HepG2 (cell line): ENCODE measurements around the gene MMP28. TPM values are rescaled to one million over a fixed set of nuclear protein-coding genes. Genes with fewer than 3 reads are reported as not detected.

Source experiments
- ATAC-seq: fragments of 200-7000 bp; cut with Tn5 transposase; 3 replicates; pipeline ENCODE4 v1.9.1; 2020; ENCODE audit warnings: mild to moderate bottlenecking, moderate library complexity
- BruUV-seq: library from RNA; stranded (reverse); fragments of 400-500 nt; replicated peaks from 2 replicates; lab custom pipeline; 2021; lab: Mats Ljungman, UMichigan
- CTCF ChIA-PET: fragments of 300-600 bp; formaldehyde crosslinking; extraction: SDS; loops from one replicate; lab custom pipeline; 2021; ENCODE audit warnings: low total read pairs, inconsistent platforms, low intra/inter-chr PET ratio; lab: Yijun Ruan, JAX
- POLR2A ChIA-PET: fragments of 350-600 bp; sonication (Branson Sonifier 250); formaldehyde crosslinking; loops from one replicate; lab custom pipeline; 2020; ENCODE audit warnings: antibody characterized with exemption, inconsistent platforms; lab: Yijun Ruan, JAX
- DNase-seq: peaks from one replicate; pipeline ENCODE4 v3.0.0-alpha.2; 2015; ENCODE audit warnings: low spot score
- FAIRE-seq: peaks from 3 replicates; lab custom pipeline; 2011; peaks lifted over from hg19 to GRCh38; lab: Jason Lieb, UNC
- H2AFZ ChIP-seq: one replicate; pipeline ENCODE4 v1.6.1; 2011; ENCODE audit warnings: low read length, inconsistent platforms
- H3K27ac ChIP-seq: fragments of 300-600 bp; 3 replicates; pipeline ENCODE4 v1.8.0; 2011; ENCODE audit warnings: mixed run types, mild to moderate bottlenecking, mixed read lengths, low read length, inconsistent platforms; ENCODE audit not compliant: insufficient read depth; ENCODE audit errors: extremely low read length
- H3K27me3 ChIP-seq, 2 experiments: fragments of 200-600 bp in 1 of 2; 2 replicates in 1 of 2; 3 replicates in 1 of 2; pipeline versions ENCODE4 v1.6.0 to v1.8.0; 2011; ENCODE audit warnings: low read length in 2 of 2, mild to moderate bottlenecking in 2 of 2, moderate library complexity in 2 of 2, inconsistent platforms in 1 of 2; ENCODE audit not compliant: insufficient read depth in 2 of 2, control insufficient read depth in 1 of 2
- H3K36me3 ChIP-seq, 2 experiments: fragments of 200-600 bp in 1 of 2; replicated peaks in 1 of 2; 2 replicates in 1 of 2; 3 replicates in 1 of 2; pipeline versions ENCODE4 v1.5.1 to v1.8.0; 2011; ENCODE audit warnings: low read length in 2 of 2, inconsistent platforms in 1 of 2; ENCODE audit not compliant: insufficient read depth in 2 of 2, control insufficient read depth in 1 of 2
- H3K4me1 ChIP-seq: 2 replicates; pipeline ENCODE4 v1.5.1; 2012; ENCODE audit warnings: low read length, inconsistent platforms; ENCODE audit not compliant: insufficient read depth
- H3K4me2 ChIP-seq: 2 replicates; pipeline ENCODE4 v1.6.0; 2011; ENCODE audit warnings: low read depth, low read length, inconsistent platforms
- H3K4me3 ChIP-seq, 3 experiments: fragments of 200-600 bp in 1 of 3; sonication (generic), shearing (Covaris generic) in 1 of 3; replicated peaks in 1 of 3; 2 replicates each; pipeline ENCODE4 v1.5.1; 2011 to 2016; ENCODE audit warnings: low read length in 3 of 3, inconsistent platforms in 2 of 3, low read depth in 2 of 3, mild to moderate bottlenecking in 2 of 3, control low read depth in 1 of 3, mixed read lengths in 1 of 3; ENCODE audit not compliant: insufficient read depth in 1 of 3
- H3K79me2 ChIP-seq: one replicate; pipeline ENCODE4 v1.6.1; 2011; ENCODE audit warnings: low read length, inconsistent platforms; ENCODE audit not compliant: insufficient read depth
- H3K9ac ChIP-seq: 2 replicates; pipeline ENCODE4 v1.6.0; 2011; ENCODE audit warnings: mild to moderate bottlenecking, low read depth, low read length, inconsistent platforms; ENCODE audit not compliant: insufficient read depth
- H3K9me3 ChIP-seq: 2 replicates; pipeline ENCODE4 v1.5.1; 2012; ENCODE audit warnings: mild to moderate bottlenecking, low read length
- H4K20me1 ChIP-seq: 2 replicates; pipeline ENCODE4 v1.6.0; 2011; ENCODE audit warnings: inconsistent platforms, mild to moderate bottlenecking, low read length, moderate library complexity; ENCODE audit not compliant: insufficient read depth
- CEBPB ChIP-seq: IDR thresholded peaks from 2 replicates; pipeline ENCODE4 v1.6.1; 2011; ENCODE audit warnings: low read depth, low read length, improper control_type of control experiment, borderline replicate concordance
- MEIS1 ChIP-seq: sonication (generic); formaldehyde crosslinking; IDR thresholded peaks from 2 replicates; pipeline ENCODE4 v1.9.0; 2021; ENCODE audit warnings: mild to moderate bottlenecking, missing genetic modification reagents, moderate library complexity, borderline replicate concordance
- NR2F1 ChIP-seq, 2 experiments: fragments of 450-650 bp in 1 of 2; formaldehyde crosslinking in 1 of 2; IDR thresholded peaks; 2 replicates each; pipeline versions ENCODE4 v1.5.0 to v1.6.1; 2016 to 2020; ENCODE audit warnings: mild to moderate bottlenecking in 1 of 2, missing compliant biosample characterization in 1 of 2, missing genetic modification reagents in 1 of 2, moderate library complexity in 1 of 2
- RORA ChIP-seq: sonication (generic); formaldehyde crosslinking; IDR thresholded peaks from 2 replicates; pipeline ENCODE4 v1.5.0; 2020; ENCODE audit warnings: mild to moderate bottlenecking, missing genetic modification reagents, moderate library complexity
- ZNF329 ChIP-seq: sonication (generic); formaldehyde crosslinking; IDR thresholded peaks from 2 replicates; pipeline ENCODE4 v1.9.0; 2021; ENCODE audit warnings: low read depth, mild to moderate bottlenecking, missing genetic modification reagents
- ZNF629 ChIP-seq: sonication (generic); formaldehyde crosslinking; conservative IDR thresholded peaks from 2 replicates; pipeline ENCODE4 v1.5.0; 2020; ENCODE audit warnings: missing genetic modification reagents
- WGBS: methylation state at CpG from one replicate; pipeline ENCODE4 v1.1.6; 2017; ENCODE audit warnings: low lambda C conversion rate; 5-methylcytosine and 5-hydroxymethylcytosine counted together
- in situ Hi-C: cut with HindIII; loops from 2 replicates; pipeline ENCODE4 v1.10.0; 2017; ENCODE audit warnings: low pct_unique_long_range_greater_than_20kb; ENCODE audit not compliant: extremely low pct_ligation_motif_present
- intact Hi-C: fragments of 100-400 bp; cut with micrococcal nuclease; formaldehyde crosslinking; loops from one replicate; pipeline ENCODE4 v1.10.0; 2022; ENCODE audit not compliant: unreplicated experiment
- polyA plus RNA-seq, 8 experiments: library from polyadenylated mRNA; depleted of rRNA in 3 of 8; stranded (reverse) in 7 of 8; unstranded in 1 of 8; fragments of >200 nt; fragmentation: Illumina TruSeq in 4 of 8; extraction: Trizol in 4 of 8; gene quantifications; 2 replicates each; pipeline versions ENCODE4 v1.2.1 to v1.2.3, GENCODE V29; 2011 to 2016; ENCODE audit warnings: low read depth in 4 of 8, missing spikeins in 1 of 8, mixed read lengths in 1 of 8; ENCODE audit not compliant: insufficient read depth in 1 of 8
- total RNA-seq, 5 experiments: library from RNA; depleted of rRNA; stranded (reverse); fragments of >200 nt; fragmentation: Illumina TruSeq; extraction: Trizol; gene quantifications; 2 replicates each; pipeline ENCODE4 v1.2.3, GENCODE V29; 2016; ENCODE audit warnings: low read depth in 1 of 5
- TF ChIP-seq, protein P1 (sequence below): sonication (generic); formaldehyde crosslinking; IDR thresholded peaks from 2 replicates; pipeline ENCODE4 v1.9.0; 2021; ENCODE audit warnings: missing genetic modification reagents, borderline replicate concordance

MMP28 gene
- total and polyA plus RNA-seq, 2 of the 13 experiments (the other 11 are each of a cell fraction or from before 2014, with no cell fraction given): not detected

DNA sequence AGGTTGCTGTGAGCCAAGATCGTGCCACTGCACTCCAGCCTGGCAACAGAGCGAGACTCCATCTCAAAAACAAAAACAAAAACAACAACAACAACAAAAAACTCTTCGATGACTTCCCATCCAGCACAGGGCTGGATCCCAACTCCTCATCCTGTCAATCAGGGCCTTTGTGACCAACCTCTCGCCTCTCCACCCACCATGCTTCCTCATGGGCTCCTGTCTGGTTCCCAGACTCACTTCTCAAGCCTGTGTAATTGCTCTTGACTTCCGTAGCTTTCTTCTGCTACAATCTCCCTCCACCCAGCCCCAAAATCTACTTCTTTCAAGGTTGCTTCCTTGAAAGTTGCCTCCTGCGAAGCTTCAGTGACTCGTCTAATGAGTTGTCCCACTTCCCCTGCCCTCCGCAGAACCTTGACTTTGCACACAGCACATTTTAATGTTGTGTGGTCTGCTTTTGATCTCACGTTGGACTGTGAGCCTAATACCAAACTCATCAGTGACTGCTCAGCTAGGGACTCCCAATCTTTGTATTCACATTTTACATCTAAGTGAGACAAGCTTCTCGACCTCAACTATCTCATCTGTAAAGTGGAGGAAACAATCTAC is 64.9 kb downstream of the MMP28 start:
- Histone ChIP-seq H3K9ac (no peak overlapping the region), H3K4me1 (peaks cover 40% of the 10 kb centered on the region), H3K4me2 (peak overlapping the region; percentile 96; the same call in 1 of the 2 replicates), H3K79me2 (peaks cover 2% of the 10 kb centered on the region), H3K27ac (no peak overlapping the region), H3K27me3 (no peaks in the 10 kb centered on the region), H3K4me3 (no peak overlapping the region), H3K9me3 (no peaks in the 10 kb centered on the region), H2AFZ (no peak overlapping the region), H4K20me1 (no peaks in the 10 kb centered on the region), H3K36me3 (peaks cover under 1 to 4% of the 10 kb centered on the region in 2 experiments; a peak in 1 of 5 replicates)
- no peak for DNase-seq
- no TSS peak for BruUV-seq
- no peak for ATAC-seq
- TF ChIP-seq MEIS1: no peak
- TF ChIP-seq RORA (CRISPR knock-in tag): no peak
- no peak for TF ChIP-seq ZNF329 (CRISPR knock-in tag)
- no peak for TF ChIP-seq NR2F1 (CRISPR knock-in tag; IDR thresholded peaks at IDR 0.05)
- TF ChIP-seq ZNF629 (CRISPR knock-in tag): peak; percentile 53; the same call in 1 of the 2 replicates
- POLR2A ChIA-PET: interaction anchor here (1.4 to 1.8 kb wide), 4 partner anchors 17 to 152 kb away, joined by 3 to 7 read pairs (median 4); partner anchors contain the start of gene PEX12
- FAIRE-seq: no peak
- in situ Hi-C loops: loop anchor here (25.0 kb wide), 1 partner anchor 418 kb away; no protein-coding TSS in a partner anchor
- CTCF ChIA-PET: no interaction called here
- intact Hi-C loops: no loop called here
- 64% methylated on average over 10 of the region's 10 CpGs for WGBS

DNA sequence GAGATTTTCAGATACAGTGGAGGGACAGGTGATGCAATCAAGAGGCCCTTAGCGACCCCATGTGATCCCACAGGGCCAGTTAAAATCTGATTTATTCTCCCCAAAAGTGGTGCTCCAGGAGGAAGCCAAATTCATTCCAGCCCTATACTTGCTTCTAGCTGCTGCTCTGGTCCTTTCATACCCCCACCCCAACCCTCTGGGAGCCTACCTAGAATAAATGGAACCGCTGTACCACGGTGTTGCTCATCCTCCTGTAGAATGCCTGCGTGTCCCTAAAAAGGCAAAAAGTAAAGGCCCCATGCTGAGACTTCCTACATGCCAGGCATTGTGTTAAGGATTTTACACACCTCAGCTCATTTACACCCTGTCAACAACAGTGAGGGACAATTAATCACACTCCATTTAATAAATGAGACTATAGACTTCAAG is 66.0 kb downstream of the MMP28 start:
- ATAC-seq: no peak
- no peak for FAIRE-seq
- Histone ChIP-seq H3K4me2 (no peak overlapping the region), H3K4me3 (no peak overlapping the region), H3K27me3 (no peaks in the 10 kb centered on the region), H4K20me1 (no peaks in the 10 kb centered on the region), H3K79me2 (peaks cover 2% of the 10 kb centered on the region)
- no TSS peak for BruUV-seq
- no peak for DNase-seq
- in situ Hi-C loops: loop anchor here (25.0 kb wide), 1 partner anchor 417 kb away; no protein-coding TSS in a partner anchor
- intact Hi-C loops: no loop called here
- 97% methylated on average over 3 of the region's 4 CpGs for WGBS
- CTCF ChIA-PET: no interaction called here
- TF ChIP-seq, protein P1, sequence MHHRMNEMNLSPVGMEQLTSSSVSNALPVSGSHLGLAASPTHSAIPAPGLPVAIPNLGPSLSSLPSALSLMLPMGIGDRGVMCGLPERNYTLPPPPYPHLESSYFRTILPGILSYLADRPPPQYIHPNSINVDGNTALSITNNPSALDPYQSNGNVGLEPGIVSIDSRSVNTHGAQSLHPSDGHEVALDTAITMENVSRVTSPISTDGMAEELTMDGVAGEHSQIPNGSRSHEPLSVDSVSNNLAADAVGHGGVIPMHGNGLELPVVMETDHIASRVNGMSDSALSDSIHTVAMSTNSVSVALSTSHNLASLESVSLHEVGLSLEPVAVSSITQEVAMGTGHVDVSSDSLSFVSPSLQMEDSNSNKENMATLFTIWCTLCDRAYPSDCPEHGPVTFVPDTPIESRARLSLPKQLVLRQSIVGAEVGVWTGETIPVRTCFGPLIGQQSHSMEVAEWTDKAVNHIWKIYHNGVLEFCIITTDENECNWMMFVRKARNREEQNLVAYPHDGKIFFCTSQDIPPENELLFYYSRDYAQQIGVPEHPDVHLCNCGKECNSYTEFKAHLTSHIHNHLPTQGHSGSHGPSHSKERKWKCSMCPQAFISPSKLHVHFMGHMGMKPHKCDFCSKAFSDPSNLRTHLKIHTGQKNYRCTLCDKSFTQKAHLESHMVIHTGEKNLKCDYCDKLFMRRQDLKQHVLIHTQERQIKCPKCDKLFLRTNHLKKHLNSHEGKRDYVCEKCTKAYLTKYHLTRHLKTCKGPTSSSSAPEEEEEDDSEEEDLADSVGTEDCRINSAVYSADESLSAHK (CRISPR knock-in tag): no peak
- TF ChIP-seq CEBPB: peak; percentile 28; the same call in 1 of the 2 replicates
- TF ChIP-seq, all 625 proteins: peak for 1
- Histone ChIP-seq H3K4me1 (peaks cover 41% of the 10 kb centered on the region), H2AFZ (no peak overlapping the region), H3K9ac (no peak overlapping the region), H3K27ac (no peak overlapping the region), H3K36me3 (peaks cover 4 to 15% of the 10 kb centered on the region in 2 experiments; a peak in 4 of 5 replicates), H3K9me3 (no peaks in the 10 kb centered on the region)
- POLR2A ChIA-PET: no interaction called here
